ENCODE results near the gene LPAR1. TPM values are rescaled to one million over a fixed set of nuclear protein-coding genes. Genes with fewer than 3 reads are reported as not detected.
"Not testable (repeated sequence)": the region's sequence is repeated elsewhere in the genome, so short reads cannot be mapped to it uniquely, and the experiment has no call there.

Gene LPAR1
- total RNA-seq, 2 experiments from 2014 or later, result not detected

GRCh38 chr9:110895147-110895905 lies 142.9 kb downstream of the LPAR1 start:
- POLR2A ChIA-PET, result no interaction called here
- CTCF ChIA-PET, result no interaction called here

- ChIA-PET POLR2A (no interaction called here), CTCF (no interaction called here)
Measured at GRCh38 chr9:110894731-110895130, 143.5 kb downstream of the LPAR1 start.

GRCh38 chr9:110892689-110893088 lies 145.6 kb downstream of the LPAR1 start:
- POLR2A ChIA-PET, result no interaction called here
- CTCF ChIA-PET, result no interaction called here

GRCh38 chr9:110891760-110892159 lies 146.5 kb downstream of the LPAR1 start:
- POLR2A ChIA-PET, result no interaction called here

GRCh38 chr9:110890416-110890815 lies 147.9 kb downstream of the LPAR1 start:
- ChIA-PET CTCF (no interaction called here), POLR2A (no interaction called here)

More at GRCh38 chr9:110891760-110892159, 146.5 kb downstream of the LPAR1 start:
- CTCF ChIA-PET, result no interaction called here

- POLR2A ChIA-PET, result no interaction called here
- CTCF ChIA-PET, result no interaction called here
Measured at GRCh38 chr9:110887276-110887675, 151.0 kb downstream of the LPAR1 start.

GRCh38 chr9:110886832-110887231 lies 151.4 kb downstream of the LPAR1 start:
- ChIA-PET POLR2A (no interaction called here), CTCF (no interaction called here)

- ChIA-PET POLR2A (no interaction called here), CTCF (no interaction called here)
Measured at GRCh38 chr9:110880189-110880588, 158.1 kb downstream of the LPAR1 start.

GRCh38 chr9:110877374-110877773 lies 160.9 kb downstream of the LPAR1 start:
- CTCF ChIA-PET, result no interaction called here

GRCh38 chr9:110876929-110877328 lies 161.3 kb downstream of the LPAR1 start:
- ChIA-PET CTCF (no interaction called here), POLR2A (no interaction called here)

More at GRCh38 chr9:110877374-110877773, 160.9 kb downstream of the LPAR1 start:
- POLR2A ChIA-PET, result no interaction called here

GRCh38 chr9:110874963-110875674 lies 163.2 kb downstream of the LPAR1 start:
- POLR2A ChIA-PET, result no interaction called here
- CTCF ChIA-PET, result no interaction called here

- ChIA-PET POLR2A (no interaction called here), CTCF (no interaction called here)
Measured at GRCh38 chr9:110872920-110873319, 165.3 kb downstream of the LPAR1 start.

- POLR2A ChIA-PET, result no interaction called here
- CTCF ChIA-PET, result no interaction called here
Measured at GRCh38 chr9:110871736-110872135, 166.5 kb downstream of the LPAR1 start.

- ChIA-PET CTCF (no interaction called here), POLR2A (no interaction called here)
Measured at GRCh38 chr9:110869931-110870330, 168.3 kb downstream of the LPAR1 start.

- ChIA-PET POLR2A (no interaction called here), CTCF (no interaction called here)
Measured at GRCh38 chr9:110864011-110864410, 174.3 kb downstream of the LPAR1 start.

GRCh38 chr9:110861370-110862110 lies 176.7 kb downstream of the LPAR1 start:
- POLR2A ChIA-PET, CTCF ChIA-PET: not testable (repeated sequence)

- ChIA-PET POLR2A (no interaction called here), CTCF (no interaction called here)
Measured at GRCh38 chr9:110856772-110857171, 181.5 kb downstream of the LPAR1 start.

GRCh38 chr9:110850401-110851135 lies 187.7 kb downstream of the LPAR1 start:
- POLR2A ChIA-PET, result no interaction called here
- CTCF ChIA-PET, result no interaction called here

GRCh38 chr9:110847671-110848070 lies 190.6 kb downstream of the LPAR1 start:
- ChIA-PET CTCF (no interaction called here), POLR2A (no interaction called here)

GRCh38 chr9:110846215-110846614 lies 192.1 kb downstream of the LPAR1 start:
- CTCF ChIA-PET, result no interaction called here

More at GRCh38 chr9:110846215-110846614, 192.1 kb downstream of the LPAR1 start:
- POLR2A ChIA-PET, result no interaction called here
